Ovary (tissue), 3 donors: Measurements from ENCODE around the gene RIC3.

Experiments used
- CTCF ChIP-seq, 3 donors: fragments of 450-650 bp in 2 of 3; fragments of 200-600 bp in 1 of 3; IDR thresholded peaks; one replicate each; pipeline versions ENCODE4 v1.5.1 to v1.8.0; 2016 to 2022; ENCODE audit warnings: antibody characterized with exemption in 3 of 3, mild to moderate bottlenecking in 1 of 3
- POLR2A ChIP-seq: fragments of 450-650 bp; IDR thresholded peaks from one replicate; pipeline ENCODE4 v1.6.1; 2017; ENCODE audit warnings: antibody characterized with exemption, mild to moderate bottlenecking, moderate library complexity
- donor health status: DM: no; HTN: no; CAD: no.

- TF ChIP-seq CTCF (IDR thresholded peaks at IDR 0.05): no peak
- TF ChIP-seq POLR2A: no peak
These were observed 58.4 kb downstream of the RIC3 start for GRCh38 chr11:8110396-8110795.
